MG63 (cell line): ENCODE data around the gene SYNGR2. TPM values are rescaled to one million over a fixed set of nuclear protein-coding genes. Genes with fewer than 3 reads are reported as not detected.

Source experiments
- DNase-seq: peaks from one replicate; pipeline ENCODE4 v3.0.0-alpha.2; 2020
- H3K27me3 ChIP-seq: fragments of 250-450 bp; sonication (Bioruptor Pico); 2 replicates; pipeline ENCODE4 v1.5.1; 2020; ENCODE audit warnings: mild to moderate bottlenecking, moderate library complexity
- H3K36me3 ChIP-seq: fragments of 250-450 bp; sonication (Bioruptor Pico); 2 replicates; pipeline ENCODE4 v1.5.1; 2020; ENCODE audit warnings: mild to moderate bottlenecking, moderate library complexity
- H3K4me3 ChIP-seq: fragments of 250-450 bp; sonication (Bioruptor Pico); 2 replicates; pipeline ENCODE4 v1.5.1; 2020; ENCODE audit warnings: mild to moderate bottlenecking, moderate library complexity
- H3K9me3 ChIP-seq: fragments of 250-450 bp; sonication (Bioruptor Pico); 2 replicates; pipeline ENCODE4 v1.5.1; 2020; ENCODE audit warnings: mild to moderate bottlenecking, moderate library complexity
- total RNA-seq: library from RNA; depleted of rRNA; stranded (reverse); fragments of >200 nt; shearing (Covaris generic); gene quantifications from 2 replicates; pipeline ENCODE4 v1.2.3, GENCODE V29; 2014; ENCODE audit warnings: low replicate concordance; rRNA removed

The SYNGR2 gene, protein sequence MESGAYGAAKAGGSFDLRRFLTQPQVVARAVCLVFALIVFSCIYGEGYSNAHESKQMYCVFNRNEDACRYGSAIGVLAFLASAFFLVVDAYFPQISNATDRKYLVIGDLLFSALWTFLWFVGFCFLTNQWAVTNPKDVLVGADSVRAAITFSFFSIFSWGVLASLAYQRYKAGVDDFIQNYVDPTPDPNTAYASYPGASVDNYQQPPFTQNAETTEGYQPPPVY
- 41.3 and 73.2 TPM in 2 replicates for total RNA-seq

- Histone ChIP-seq H3K27me3 (no peaks in the 10 kb centered on the region), H3K4me3 (peak within 1 kb of the TSS; percentile 62), H3K9me3 (no peaks in the 10 kb centered on the region), H3K36me3 (peaks cover 15% of the 10 kb centered on the region)
- peak; percentile 85 for DNase-seq
These were observed at the start of gene SYNGR2 for GRCh38 chr17:78168242-78168902. Gene SYNGR2, plus strand, starts transcription at chr17:78168581. Its CDS starts 36 bp downstream, at chr17:78168617.

DNA sequence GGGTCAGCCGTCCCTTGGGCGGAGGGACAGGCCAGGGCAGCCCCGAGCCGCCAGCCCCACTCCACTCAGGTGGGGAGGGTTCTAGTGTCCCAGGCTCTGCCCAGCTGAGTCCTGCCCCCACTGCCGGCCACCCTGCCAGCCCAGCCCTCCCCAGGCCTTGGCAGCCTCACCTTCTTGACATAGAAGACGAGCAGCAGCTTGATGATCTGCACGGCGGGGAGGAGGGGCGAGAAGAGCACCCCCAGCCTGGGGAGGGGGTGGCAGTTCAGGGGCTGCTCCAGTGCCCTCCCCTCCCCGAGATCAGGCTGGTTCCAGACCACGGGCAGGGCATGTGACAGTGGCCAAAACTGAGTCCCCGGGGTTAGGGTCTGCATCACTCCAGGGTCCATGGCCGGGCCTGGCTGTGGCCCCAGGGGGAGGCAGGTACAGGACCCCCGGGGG lies 49.6 kb upstream of the SYNGR2 start:
- Histone ChIP-seq H3K36me3 (no peaks in the 10 kb centered on the region), H3K27me3 (no peaks in the 10 kb centered on the region), H3K4me3 (no peak overlapping the region), H3K9me3 (no peaks in the 10 kb centered on the region)
- DNase-seq: no peak

GRCh38 chr17:78120537-78120936 lies 47.8 kb upstream of the SYNGR2 start:
- Histone ChIP-seq H3K27me3 (no peaks in the 10 kb centered on the region), H3K36me3 (no peaks in the 10 kb centered on the region), H3K4me3 (no peak overlapping the region), H3K9me3 (no peaks in the 10 kb centered on the region)
- no peak for DNase-seq

- DNase-seq: no peak
- H3K9me3 ChIP-seq: no peaks in the 10 kb centered on the region
- H3K36me3 ChIP-seq: no peaks in the 10 kb centered on the region
- no peak overlapping the region for H3K4me3 ChIP-seq
- no peaks in the 10 kb centered on the region for H3K27me3 ChIP-seq
These were observed 47.2 kb upstream of the SYNGR2 start for GRCh38 chr17:78120971-78121800.

DNA sequence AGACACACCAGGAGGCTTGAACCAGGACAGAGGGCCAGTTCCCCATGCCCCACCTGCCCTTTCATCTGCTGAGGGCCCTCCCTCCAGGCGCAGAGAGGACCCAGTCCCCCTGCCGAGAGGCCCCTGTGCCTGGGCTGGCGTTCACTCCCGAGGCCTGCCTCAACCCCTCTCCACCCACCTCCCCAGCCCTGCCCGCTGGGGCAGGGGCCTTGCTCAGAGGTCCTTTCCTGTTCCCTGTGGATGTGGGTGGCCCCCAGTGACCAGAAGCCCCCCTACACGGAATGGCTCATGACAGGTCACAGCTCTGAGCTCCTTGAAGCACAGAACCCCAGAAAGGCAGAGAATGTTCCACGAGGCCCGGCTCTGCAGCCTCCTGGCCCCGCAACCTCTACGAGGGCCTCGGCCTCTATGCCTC lies 46.6 kb upstream of the SYNGR2 start:
- H3K27me3 ChIP-seq: no peaks in the 10 kb centered on the region
- DNase-seq: no peak
- no peaks in the 10 kb centered on the region for H3K9me3 ChIP-seq
- no peaks in the 10 kb centered on the region for H3K36me3 ChIP-seq
- H3K4me3 ChIP-seq: no peak overlapping the region

GRCh38 chr17:78122216-78122930 lies 46.0 kb upstream of the SYNGR2 start:
- no peaks in the 10 kb centered on the region for H3K9me3 ChIP-seq
- no peaks in the 10 kb centered on the region for H3K36me3 ChIP-seq
- no peaks in the 10 kb centered on the region for H3K27me3 ChIP-seq
- no peak overlapping the region for H3K4me3 ChIP-seq
- no peak for DNase-seq

DNA sequence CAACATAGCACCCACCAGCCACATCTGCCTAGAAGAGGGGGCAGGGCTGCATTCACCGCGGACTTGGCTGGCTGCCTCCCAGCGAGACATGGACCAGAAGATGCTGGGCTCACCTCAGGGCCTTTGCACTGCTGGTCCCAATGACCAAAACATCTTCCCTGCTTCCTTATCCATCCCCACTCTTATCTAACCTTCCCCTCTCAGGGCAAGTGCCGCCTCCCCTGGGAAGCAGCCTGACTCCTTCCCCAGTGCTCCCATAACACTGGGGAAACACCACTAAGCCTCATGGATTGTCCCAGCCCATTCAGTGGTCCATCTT lies 45.5 kb upstream of the SYNGR2 start:
- Histone ChIP-seq H3K9me3 (no peaks in the 10 kb centered on the region), H3K36me3 (no peaks in the 10 kb centered on the region), H3K4me3 (no peak overlapping the region), H3K27me3 (no peaks in the 10 kb centered on the region)
- DNase-seq: no peak

- H3K4me3 ChIP-seq: no peak overlapping the region
- H3K9me3 ChIP-seq: no peaks in the 10 kb centered on the region
- H3K27me3 ChIP-seq: no peaks in the 10 kb centered on the region
- H3K36me3 ChIP-seq: no peaks in the 10 kb centered on the region
- DNase-seq: no peak
These were observed 45.0 kb upstream of the SYNGR2 start for GRCh38 chr17:78123258-78123929.

DNA sequence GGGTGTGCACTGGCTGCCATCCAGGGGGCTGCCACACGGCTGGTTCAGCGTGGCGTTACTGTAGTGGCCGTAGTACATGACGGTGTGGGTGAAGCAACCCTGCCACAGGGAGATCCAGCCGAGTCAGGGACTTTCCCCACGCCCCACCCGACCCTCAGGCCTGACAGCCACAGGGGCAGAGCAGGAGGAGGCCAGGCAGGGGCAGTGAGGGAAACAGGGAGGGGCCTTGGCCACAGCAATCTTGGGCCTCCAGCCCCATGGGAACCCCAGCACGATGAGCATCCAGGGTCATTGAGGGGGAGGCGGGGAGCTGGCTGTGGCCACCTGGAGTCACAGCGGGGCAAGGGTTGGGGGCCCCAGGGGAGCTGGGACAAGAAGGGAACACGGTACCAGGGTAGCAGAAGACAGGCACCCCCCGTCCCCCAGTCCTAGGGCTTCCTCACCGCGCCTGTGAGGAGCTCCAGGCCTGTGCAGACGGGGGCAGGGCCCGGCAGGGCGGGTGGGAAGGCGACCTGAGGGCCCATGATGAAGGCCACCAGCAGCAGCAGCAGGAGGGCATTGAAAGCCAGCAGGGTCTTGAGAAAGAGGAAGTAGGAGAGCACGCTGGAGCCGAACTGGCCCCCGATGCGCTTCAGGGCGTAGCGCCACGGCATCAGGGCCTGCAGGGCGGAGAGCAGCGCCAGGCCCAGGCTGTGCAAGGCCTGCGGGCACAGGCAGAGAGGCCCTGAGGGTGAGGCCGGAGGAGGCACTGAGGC lies 44.1 kb upstream of the SYNGR2 start:
- DNase-seq: no peak
- H3K9me3 ChIP-seq: no peaks in the 10 kb centered on the region
- H3K4me3 ChIP-seq: no peak overlapping the region
- no peaks in the 10 kb centered on the region for H3K36me3 ChIP-seq
- H3K27me3 ChIP-seq: no peaks in the 10 kb centered on the region

DNA sequence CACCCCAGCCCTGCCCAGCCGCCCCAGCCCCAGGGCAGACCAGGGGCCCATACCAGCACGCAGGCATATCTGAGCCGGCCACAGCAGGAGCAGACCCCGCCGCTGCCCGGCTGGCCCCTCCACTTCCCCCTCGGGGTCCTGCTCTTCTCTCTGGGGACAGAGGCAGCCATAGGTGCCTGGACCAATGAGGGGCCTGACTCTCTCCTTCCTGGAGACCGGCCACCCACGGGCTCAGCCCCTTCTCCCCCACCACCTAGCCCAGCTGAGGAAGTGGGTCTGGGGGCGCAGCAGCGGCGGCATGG lies 43.6 kb upstream of the SYNGR2 start:
- no peak overlapping the region for H3K4me3 ChIP-seq
- no peaks in the 10 kb centered on the region for H3K27me3 ChIP-seq
- no peak for DNase-seq
- H3K36me3 ChIP-seq: no peaks in the 10 kb centered on the region
- no peaks in the 10 kb centered on the region for H3K9me3 ChIP-seq

GRCh38 chr17:78125138-78125913 lies 43.1 kb upstream of the SYNGR2 start:
- H3K4me3 ChIP-seq: no peak overlapping the region
- H3K9me3 ChIP-seq: no peaks in the 10 kb centered on the region
- H3K27me3 ChIP-seq: no peaks in the 10 kb centered on the region
- no peaks in the 10 kb centered on the region for H3K36me3 ChIP-seq
- DNase-seq: no peak

GRCh38 chr17:78125976-78126894 lies 42.1 kb upstream of the SYNGR2 start:
- no peaks in the 10 kb centered on the region for H3K27me3 ChIP-seq
- no peaks in the 10 kb centered on the region for H3K36me3 ChIP-seq
- no peak for DNase-seq
- no peak overlapping the region for H3K4me3 ChIP-seq
- no peaks in the 10 kb centered on the region for H3K9me3 ChIP-seq

DNA sequence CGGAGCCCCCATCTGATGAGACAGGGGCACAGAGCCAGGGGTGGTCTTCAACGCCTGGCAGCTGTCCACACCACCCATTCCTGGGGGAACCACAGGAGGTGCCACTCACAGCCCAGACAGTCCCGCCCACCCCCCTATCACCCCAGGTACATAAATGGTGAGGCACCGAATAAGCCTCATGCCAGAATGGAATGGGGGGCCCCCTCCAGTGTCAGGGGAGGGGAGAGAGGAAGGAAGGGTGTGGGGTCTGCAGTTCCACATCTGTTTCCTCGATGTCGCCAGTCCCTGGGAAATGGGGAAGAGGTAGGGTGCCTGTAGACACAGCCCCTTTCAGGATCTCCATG lies 41.5 kb upstream of the SYNGR2 start:
- no peaks in the 10 kb centered on the region for H3K27me3 ChIP-seq
- no peak overlapping the region for H3K4me3 ChIP-seq
- no peak for DNase-seq
- H3K36me3 ChIP-seq: no peaks in the 10 kb centered on the region
- H3K9me3 ChIP-seq: no peaks in the 10 kb centered on the region

DNA sequence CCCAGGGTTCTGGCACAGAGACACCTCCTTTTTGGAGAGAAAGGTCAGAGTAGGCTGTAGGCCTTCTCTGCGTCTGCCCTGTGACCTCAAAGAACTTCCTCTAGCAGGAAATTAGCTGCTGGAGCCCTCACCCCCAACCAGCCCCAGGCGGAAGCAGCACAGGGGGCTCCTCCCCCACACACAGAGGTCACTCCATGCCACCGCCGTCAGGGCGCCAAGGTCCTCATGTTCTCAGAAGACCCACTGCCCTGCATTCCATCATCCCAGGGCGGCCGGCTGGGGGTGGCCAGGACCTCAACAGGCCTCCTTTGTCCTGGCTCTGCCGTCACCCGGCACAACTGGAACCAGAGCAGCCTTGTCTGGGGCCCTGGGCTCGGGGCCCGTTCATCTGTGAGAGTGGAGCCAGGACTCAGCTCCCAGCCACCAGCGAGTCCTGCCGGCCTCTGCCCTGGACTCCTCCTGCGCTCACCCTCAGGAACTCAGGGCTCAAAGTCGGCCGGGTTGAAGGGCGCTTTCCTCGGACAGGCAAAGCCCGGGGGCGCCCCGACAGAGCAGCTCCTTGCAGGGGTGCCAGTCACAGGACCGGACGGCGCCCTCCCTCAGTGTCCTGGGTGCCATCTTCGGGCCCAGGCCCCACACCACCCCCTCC lies 41.0 kb upstream of the SYNGR2 start:
- Histone ChIP-seq H3K36me3 (no peaks in the 10 kb centered on the region), H3K27me3 (no peaks in the 10 kb centered on the region), H3K4me3 (no peak overlapping the region), H3K9me3 (no peaks in the 10 kb centered on the region)
- DNase-seq: no peak
